Measurements from ENCODE around the gene SOCS1.

- TF ChIP-seq CTCF (IDR thresholded peaks at IDR 0.05): no peak
- no peak for TF ChIP-seq ZFX (IDR thresholded peaks at IDR 0.05; ENCODE audit: borderline replicate concordance)
These were observed 36.8 kb downstream of the SOCS1 start for GRCh38 chr16:11219178-11219577.
